ENCODE results near the gene TM4SF5.
A peak's percentile ranks its signal among the peaks of the same experiment; 100 is the strongest.

TM4SF5 gene

GRCh38 chr17:4802228-4802627, 30.5 kb downstream of the TM4SF5 start, which contains the start of gene C17orf114:
C17orf114 (minus strand) TSS chr17:4802328.
- Histone ChIP-seq H2BK120ac (ENCODE audit: insufficient read depth, low read length, poor library complexity) (no peak within 1 kb of the TSS), H3K4me2 (ENCODE audit: low read length) (no peak within 1 kb of the TSS), H2BK12ac (ENCODE audit: low read length) (no peak within 1 kb of the TSS), H3K4ac (ENCODE audit: low read depth, low read length) (no peak within 1 kb of the TSS), H3K36me3 (ENCODE audit: control insufficient read depth in 1 of 2, insufficient read depth in 2 of 2, low read length in 2 of 2) (peaks cover 16 to 22% of the 10 kb centered on the region in 2 experiments), H3K18ac (ENCODE audit: low read length) (no peak within 1 kb of the TSS), H4K91ac (ENCODE audit: low read depth, low read length) (no peak within 1 kb of the TSS), H3K4me1 (ENCODE audit: control insufficient read depth in 1 of 2, insufficient read depth in 2 of 2, low read length in 2 of 2) (peaks cover 0 to under 1% of the 10 kb centered on the region in 2 experiments), H3K79me1 (ENCODE audit: low read length) (peaks cover 4% of the 10 kb centered on the region), H3K79me2 (ENCODE audit: control insufficient read depth, insufficient read depth, low read length, poor library complexity) (peaks cover 4% of the 10 kb centered on the region), H3K9me3 (ENCODE audit: insufficient read depth, low read depth, low read length) (no peaks in the 10 kb centered on the region), H3K9ac (ENCODE audit: low read length) (no peak within 1 kb of the TSS), H3K27me3 (ENCODE audit: insufficient read depth, low read length) (no peaks in the 10 kb centered on the region), H4K12ac (ENCODE audit: low read depth, low read length) (no peak within 1 kb of the TSS), H2AFZ (ENCODE audit: insufficient read depth, low read length, poor library complexity) (no peak within 1 kb of the TSS), H4K8ac (ENCODE audit: low read depth, low read length) (no peak within 1 kb of the TSS), H2BK5ac (ENCODE audit: low read depth, low read length, poor library complexity) (no peak within 1 kb of the TSS), H3K27ac (ENCODE audit: low read depth, low read length) (no peak within 1 kb of the TSS), H2AK5ac (ENCODE audit: low read length) (no peak within 1 kb of the TSS), H3K23ac (ENCODE audit: low read length) (no peak within 1 kb of the TSS), H3K4me3 (ENCODE audit: low read depth, low read length) (no peak within 1 kb of the TSS), H3K14ac (ENCODE audit: low read length) (no peak within 1 kb of the TSS)
- WGBS (ENCODE audit: extremely low coverage, insufficient coverage, insufficient read length): no CpG with 5 or more reads among the region's 9 CpGs
- no peak for DNase-seq

- peak overlapping the region; percentile 92 for H3K9ac ChIP-seq (ENCODE audit: low read length)
- H2AFZ ChIP-seq (ENCODE audit: insufficient read depth, low read length, poor library complexity): peak overlapping the region; percentile 83
- no CpG with 5 or more reads among the region's 16 CpGs for WGBS (ENCODE audit: extremely low coverage, insufficient coverage, insufficient read length)
These were observed 34.7 kb downstream of the TM4SF5 start for GRCh38 chr17:4806456-4806776.

GRCh38 chr17:4806777-4807604, 35.3 kb downstream of the TM4SF5 start, which contains the start of gene PLD2:
PLD2 (plus strand) TSS chr17:4807152; CDS start chr17:4807773, 621 bp downstream.
- H3K9ac ChIP-seq (ENCODE audit: low read length): peak within 1 kb of the TSS; percentile 92
- peak within 1 kb of the TSS; percentile 91 for H3K4ac ChIP-seq (ENCODE audit: low read depth, low read length)
- H3K4me2 ChIP-seq (ENCODE audit: low read length): peak within 1 kb of the TSS; percentile 99
- peak within 1 kb of the TSS; percentile 39 for H2AK5ac ChIP-seq (ENCODE audit: low read length)
- H3K4me3 ChIP-seq (ENCODE audit: low read depth, low read length): peak within 1 kb of the TSS; percentile 91
- H3K79me2 ChIP-seq (ENCODE audit: control insufficient read depth, insufficient read depth, low read length, poor library complexity): peaks cover 7% of the 10 kb centered on the region
- peaks cover 2% of the 10 kb centered on the region for H3K9me3 ChIP-seq (ENCODE audit: insufficient read depth, low read depth, low read length)
- H3K79me1 ChIP-seq (ENCODE audit: low read length): peaks cover 10% of the 10 kb centered on the region
- H3K18ac ChIP-seq (ENCODE audit: low read length): peak within 1 kb of the TSS; percentile 81
- no peak within 1 kb of the TSS for H3K27ac ChIP-seq (ENCODE audit: low read depth, low read length)
- no peak within 1 kb of the TSS for H3K23ac ChIP-seq (ENCODE audit: low read length)
- no peaks in the 10 kb centered on the region for H3K27me3 ChIP-seq (ENCODE audit: insufficient read depth, low read length)
- WGBS (ENCODE audit: extremely low coverage, insufficient coverage, insufficient read length): no CpG with 5 or more reads among the region's 106 CpGs
- peak within 1 kb of the TSS; percentile 67 for H4K12ac ChIP-seq (ENCODE audit: low read depth, low read length)
- peak within 1 kb of the TSS; percentile 15 for H2BK12ac ChIP-seq (ENCODE audit: low read length)
- H4K8ac ChIP-seq (ENCODE audit: low read depth, low read length): peak within 1 kb of the TSS; percentile 83
- peak; percentile 83 to 94 for DNase-seq
- H3K4me1 ChIP-seq (ENCODE audit: control insufficient read depth in 1 of 2, insufficient read depth in 2 of 2, low read length in 2 of 2): peaks cover 26 to 29% of the 10 kb centered on the region in 2 experiments
- H2AFZ ChIP-seq (ENCODE audit: insufficient read depth, low read length, poor library complexity): peak within 1 kb of the TSS; percentile 83
- peak within 1 kb of the TSS; percentile 67 for H2BK5ac ChIP-seq (ENCODE audit: low read depth, low read length, poor library complexity)
- H2BK120ac ChIP-seq (ENCODE audit: insufficient read depth, low read length, poor library complexity): peak within 1 kb of the TSS; percentile 73
- peak within 1 kb of the TSS; percentile 95 for H4K91ac ChIP-seq (ENCODE audit: low read depth, low read length)
- peaks cover 20 to 22% of the 10 kb centered on the region in 2 experiments for H3K36me3 ChIP-seq (ENCODE audit: control insufficient read depth in 1 of 2, insufficient read depth in 2 of 2, low read length in 2 of 2)
- peak within 1 kb of the TSS; percentile 85 for H3K14ac ChIP-seq (ENCODE audit: low read length)

More at GRCh38 chr17:4806456-4806776, 34.7 kb downstream of the TM4SF5 start:
- Histone ChIP-seq H2BK5ac (ENCODE audit: low read depth, low read length, poor library complexity) (no peak overlapping the region), H3K4me1 (ENCODE audit: control insufficient read depth in 1 of 2, insufficient read depth in 2 of 2, low read length in 2 of 2) (peaks cover 24 to 29% of the 10 kb centered on the region in 2 experiments), H3K4ac (ENCODE audit: low read depth, low read length) (no peak overlapping the region), H2BK120ac (ENCODE audit: insufficient read depth, low read length, poor library complexity) (peak overlapping the region; percentile 73), H3K14ac (ENCODE audit: low read length) (peak overlapping the region; percentile 85), H3K9me3 (ENCODE audit: insufficient read depth, low read depth, low read length) (peaks cover 2% of the 10 kb centered on the region), H3K27ac (ENCODE audit: low read depth, low read length) (no peak overlapping the region), H4K91ac (ENCODE audit: low read depth, low read length) (peak overlapping the region; percentile 85), H3K4me2 (ENCODE audit: low read length) (peak overlapping the region; percentile 99), H3K23ac (ENCODE audit: low read length) (no peak overlapping the region), H3K36me3 (ENCODE audit: control insufficient read depth in 1 of 2, insufficient read depth in 2 of 2, low read length in 2 of 2) (peaks cover 17 to 22% of the 10 kb centered on the region in 2 experiments), H3K18ac (ENCODE audit: low read length) (no peak overlapping the region), H3K27me3 (ENCODE audit: insufficient read depth, low read length) (no peaks in the 10 kb centered on the region), H3K4me3 (ENCODE audit: low read depth, low read length) (peak overlapping the region; percentile 91), H3K79me2 (ENCODE audit: control insufficient read depth, insufficient read depth, low read length, poor library complexity) (peaks cover 7% of the 10 kb centered on the region), H4K8ac (ENCODE audit: low read depth, low read length) (peak overlapping the region; percentile 83), H4K12ac (ENCODE audit: low read depth, low read length) (peak overlapping the region; percentile 64), H3K79me1 (ENCODE audit: low read length) (peaks cover 10% of the 10 kb centered on the region), H2AK5ac (ENCODE audit: low read length) (no peak overlapping the region), H2BK12ac (ENCODE audit: low read length) (no peak overlapping the region)
- peak; percentile 90 to 93 for DNase-seq

GRCh38 chr17:4807605-4808377, 36.1 kb downstream of the TM4SF5 start:
- Histone ChIP-seq H3K27ac (ENCODE audit: low read depth, low read length) (no peak overlapping the region), H3K79me1 (ENCODE audit: low read length) (peaks cover 10% of the 10 kb centered on the region), H4K12ac (ENCODE audit: low read depth, low read length) (peak overlapping the region; percentile 60), H3K4me2 (ENCODE audit: low read length) (peak overlapping the region; percentile 66), H3K4ac (ENCODE audit: low read depth, low read length) (peak overlapping the region; percentile 70), H4K91ac (ENCODE audit: low read depth, low read length) (peak overlapping the region; percentile 32), H2AFZ (ENCODE audit: insufficient read depth, low read length, poor library complexity) (no peak overlapping the region), H3K14ac (ENCODE audit: low read length) (peak overlapping the region; percentile 65), H3K4me3 (ENCODE audit: low read depth, low read length) (peak overlapping the region; percentile 84), H2BK120ac (ENCODE audit: insufficient read depth, low read length, poor library complexity) (peak overlapping the region; percentile 29), H3K9ac (ENCODE audit: low read length) (peak overlapping the region; percentile 16), H3K4me1 (ENCODE audit: control insufficient read depth in 1 of 2, insufficient read depth in 2 of 2, low read length in 2 of 2) (peaks cover 26 to 29% of the 10 kb centered on the region in 2 experiments), H3K36me3 (ENCODE audit: control insufficient read depth in 1 of 2, insufficient read depth in 2 of 2, low read length in 2 of 2) (peaks cover 20 to 22% of the 10 kb centered on the region in 2 experiments), H4K8ac (ENCODE audit: low read depth, low read length) (peak overlapping the region; percentile 59), H3K18ac (ENCODE audit: low read length) (peak overlapping the region; percentile 13), H3K23ac (ENCODE audit: low read length) (no peak overlapping the region), H3K79me2 (ENCODE audit: control insufficient read depth, insufficient read depth, low read length, poor library complexity) (peaks cover 7% of the 10 kb centered on the region), H2BK5ac (ENCODE audit: low read depth, low read length, poor library complexity) (no peak overlapping the region), H2AK5ac (ENCODE audit: low read length) (peak overlapping the region; percentile 39), H3K9me3 (ENCODE audit: insufficient read depth, low read depth, low read length) (peaks cover 2% of the 10 kb centered on the region), H3K27me3 (ENCODE audit: insufficient read depth, low read length) (no peaks in the 10 kb centered on the region), H2BK12ac (ENCODE audit: low read length) (peak overlapping the region; percentile 33)
- WGBS (ENCODE audit: extremely low coverage, insufficient coverage, insufficient read length): no CpG with 5 or more reads among the region's 32 CpGs
- DNase-seq: peak in 1 of 2 donors; percentile 7

Measured in trophoblast cell (in vitro differentiated cells and primary cell).